Thoracic aorta (tissue), 2 donors: ENCODE data around the gene THBS1. TPM values are rescaled to one million over a fixed set of nuclear protein-coding genes. Genes with fewer than 3 reads are reported as not detected.

Experiments used
- ATAC-seq: fragments of 150-250 bp; one replicate; pipeline ENCODE4 v1.8.0; 2017; ENCODE audit warnings: low read depth; ENCODE audit not compliant: insufficient number of reproducible peaks, low FRiP score
- DNase-seq: peaks from one replicate; pipeline ENCODE4 v3.0.0-alpha.2; 2020; ENCODE audit warnings: low spot score
- H3K27ac ChIP-seq, 2 donors: fragments of 200-600 bp; sonication (generic); 1 replicate in 1 of 2; 2 replicates in 1 of 2; pipeline ENCODE4 v1.5.1; 2016; ENCODE audit warnings: mild to moderate bottlenecking in 2 of 2, moderate library complexity in 2 of 2
- H3K27me3 ChIP-seq: fragments of 200-600 bp; sonication (generic); replicated peaks from 2 replicates; pipeline ENCODE4 v1.6.0; 2016; ENCODE audit warnings: mild to moderate bottlenecking; ENCODE audit not compliant: insufficient read depth
- H3K36me3 ChIP-seq: fragments of 200-600 bp; sonication (generic); one replicate; pipeline ENCODE4 v1.5.1; 2016
- H3K4me1 ChIP-seq, 2 donors: fragments of 200-600 bp; sonication (generic); 1 replicate in 1 of 2; 2 replicates in 1 of 2; pipeline versions ENCODE4 v1.5.1 to v1.6.0; 2016; ENCODE audit warnings: low read depth in 2 of 2, mild to moderate bottlenecking in 1 of 2; ENCODE audit not compliant: control insufficient read depth in 1 of 2
- H3K4me3 ChIP-seq: fragments of 200-600 bp; sonication (generic); 2 replicates; pipeline ENCODE4 v1.5.1; 2016; ENCODE audit warnings: mild to moderate bottlenecking
- H3K9me3 ChIP-seq: fragments of 200-600 bp; sonication (generic); 2 replicates; pipeline ENCODE4 v1.5.1; 2016
- total RNA-seq, 2 donors: library from RNA; depleted of rRNA; stranded (reverse); fragments of >200 nt; gene quantifications; one replicate each; pipeline versions ENCODE4 v1.1.0 to v1.2.3, GENCODE V29; 2016
- TF ChIP-seq, protein P1 (sequence below): fragments of 200-600 bp; sonication (generic); IDR thresholded peaks from one replicate; pipeline ENCODE4 v1.5.1; 2019; ENCODE audit warnings: antibody characterized with exemption

The THBS1 gene
- total RNA-seq, 2 donors from 2014 or later = 868 to 1,389 TPM

DNA sequence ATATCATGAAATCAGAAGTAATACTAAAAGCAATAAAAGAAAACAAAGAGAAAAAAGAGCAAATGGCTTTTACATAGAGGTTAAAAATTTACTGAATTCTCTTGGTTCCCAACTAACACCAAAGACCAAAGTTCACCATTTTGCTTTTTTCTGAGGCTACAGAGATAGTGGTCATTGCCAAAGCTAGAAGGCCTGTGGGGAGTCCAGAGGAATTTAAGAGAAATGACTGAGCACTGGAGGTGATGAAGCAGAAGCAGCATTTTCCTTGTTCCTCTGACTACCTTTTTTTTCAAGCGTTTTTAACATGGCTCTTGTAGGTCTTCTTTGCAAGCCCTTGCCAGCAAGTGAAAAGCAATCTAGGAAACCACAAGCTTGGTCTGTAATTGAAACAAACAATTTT, 58.2 kb downstream of the THBS1 start:
- Histone ChIP-seq H3K36me3 (no peaks in the 10 kb centered on the region), H3K9me3 (no peaks in the 10 kb centered on the region), H3K27me3 (no peaks in the 10 kb centered on the region), H3K4me3 (no peak overlapping the region), H3K4me1 (peaks cover 7 to 13% of the 10 kb centered on the region in 2 donors), H3K27ac (no peak overlapping the region)
- ATAC-seq (no peak), DNase-seq (no peak)
- TF ChIP-seq, protein P1, sequence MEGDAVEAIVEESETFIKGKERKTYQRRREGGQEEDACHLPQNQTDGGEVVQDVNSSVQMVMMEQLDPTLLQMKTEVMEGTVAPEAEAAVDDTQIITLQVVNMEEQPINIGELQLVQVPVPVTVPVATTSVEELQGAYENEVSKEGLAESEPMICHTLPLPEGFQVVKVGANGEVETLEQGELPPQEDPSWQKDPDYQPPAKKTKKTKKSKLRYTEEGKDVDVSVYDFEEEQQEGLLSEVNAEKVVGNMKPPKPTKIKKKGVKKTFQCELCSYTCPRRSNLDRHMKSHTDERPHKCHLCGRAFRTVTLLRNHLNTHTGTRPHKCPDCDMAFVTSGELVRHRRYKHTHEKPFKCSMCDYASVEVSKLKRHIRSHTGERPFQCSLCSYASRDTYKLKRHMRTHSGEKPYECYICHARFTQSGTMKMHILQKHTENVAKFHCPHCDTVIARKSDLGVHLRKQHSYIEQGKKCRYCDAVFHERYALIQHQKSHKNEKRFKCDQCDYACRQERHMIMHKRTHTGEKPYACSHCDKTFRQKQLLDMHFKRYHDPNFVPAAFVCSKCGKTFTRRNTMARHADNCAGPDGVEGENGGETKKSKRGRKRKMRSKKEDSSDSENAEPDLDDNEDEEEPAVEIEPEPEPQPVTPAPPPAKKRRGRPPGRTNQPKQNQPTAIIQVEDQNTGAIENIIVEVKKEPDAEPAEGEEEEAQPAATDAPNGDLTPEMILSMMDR = no peak

DNA sequence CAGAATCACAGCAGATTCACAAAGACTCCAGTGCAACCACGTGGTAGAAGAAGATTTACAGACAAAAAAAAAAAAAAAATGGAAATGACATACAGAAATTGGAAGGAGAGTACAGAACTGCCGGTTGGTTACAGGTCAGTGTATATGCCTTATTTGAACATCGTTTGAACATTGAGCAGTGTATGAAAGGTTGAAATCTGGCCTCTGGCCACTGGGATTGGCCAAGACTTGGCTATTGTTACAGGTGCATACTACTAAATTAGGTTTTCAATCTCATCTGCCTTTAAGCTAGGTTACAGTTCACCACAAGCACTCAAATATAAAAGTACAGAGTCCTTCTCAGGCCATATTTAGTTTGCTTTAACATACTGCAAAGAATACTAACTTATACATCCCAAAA, 59.8 kb downstream of the THBS1 start:
- H3K36me3 ChIP-seq = no peaks in the 10 kb centered on the region
- no peaks in the 10 kb centered on the region for H3K9me3 ChIP-seq
- peaks cover 7 to 13% of the 10 kb centered on the region in 2 donors for H3K4me1 ChIP-seq
- ATAC-seq (no peak), DNase-seq (no peak)
- no peaks in the 10 kb centered on the region for H3K27me3 ChIP-seq
- H3K27ac ChIP-seq = no peak overlapping the region
- TF ChIP-seq, protein P1 = no peak
- H3K4me3 ChIP-seq = no peak overlapping the region

DNA sequence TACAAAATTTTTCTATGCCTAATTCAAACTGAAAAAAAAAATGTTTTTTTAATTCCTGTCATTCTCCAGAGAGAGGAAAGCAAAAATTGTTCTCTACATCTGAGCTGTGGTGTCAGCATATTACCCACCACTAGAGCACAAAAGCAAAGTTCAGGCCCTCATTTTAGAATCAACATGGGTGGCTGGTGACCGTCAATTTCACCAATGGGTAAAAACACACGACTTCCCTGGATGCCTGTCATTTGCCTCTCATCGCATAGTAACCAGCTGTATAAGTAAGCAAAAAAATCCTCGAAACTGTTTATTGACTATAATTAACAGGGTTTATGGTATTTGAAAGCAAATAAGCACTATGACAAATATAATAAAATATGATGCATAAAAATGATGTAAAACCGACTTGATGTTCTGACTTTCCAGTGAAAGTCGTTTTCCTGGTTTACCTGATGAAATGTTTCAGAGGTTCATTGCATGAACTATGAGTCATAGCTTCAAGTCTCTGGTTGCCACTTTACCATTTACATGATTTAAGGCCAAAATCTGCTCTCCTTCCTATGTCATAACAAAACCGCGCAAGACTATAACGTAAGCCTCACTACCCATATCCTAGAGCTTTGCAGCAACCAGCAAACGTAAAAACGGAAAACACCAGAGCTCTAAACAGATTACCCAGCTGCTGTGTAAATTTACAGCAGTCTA, 60.5 kb downstream of the THBS1 start:
- Histone ChIP-seq H3K9me3 (no peaks in the 10 kb centered on the region), H3K27ac (no peak overlapping the region), H3K27me3 (no peaks in the 10 kb centered on the region), H3K36me3 (no peaks in the 10 kb centered on the region), H3K4me3 (no peak overlapping the region), H3K4me1 (peaks cover 7 to 13% of the 10 kb centered on the region in 2 donors)
- ATAC-seq = no peak
- TF ChIP-seq, protein P1 = no peak
- no peak for DNase-seq

DNA sequence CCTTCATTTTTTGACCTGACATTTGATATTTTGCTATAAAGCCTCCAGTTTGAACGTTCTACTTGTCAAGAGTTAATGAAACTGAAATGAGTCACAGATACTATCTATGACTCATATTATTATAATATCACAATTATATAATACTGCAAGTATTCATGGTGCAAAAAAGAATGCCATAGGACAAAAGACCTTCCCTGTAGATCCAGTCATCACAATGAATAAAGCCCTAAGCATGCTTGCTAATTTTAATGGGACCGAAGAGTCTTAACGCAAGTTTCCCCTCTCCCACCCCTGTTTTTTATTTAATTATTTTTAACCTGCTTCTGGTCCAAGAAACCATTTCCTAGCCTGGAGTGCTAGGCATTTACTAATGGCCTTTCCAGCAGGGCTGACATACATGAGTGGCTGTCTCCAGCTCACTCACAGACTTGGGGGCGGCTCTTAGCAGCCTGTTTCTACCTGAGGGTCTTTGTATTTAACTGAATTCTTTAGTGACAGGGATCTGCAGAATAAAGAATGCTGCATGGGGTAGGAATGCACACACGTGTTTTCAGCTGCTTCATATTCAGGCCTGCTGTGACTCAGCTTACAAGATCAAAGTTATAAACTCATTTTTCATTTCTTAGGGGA, 61.2 kb downstream of the THBS1 start:
- H3K4me3 ChIP-seq = no peak overlapping the region
- no peaks in the 10 kb centered on the region for H3K9me3 ChIP-seq
- no peaks in the 10 kb centered on the region for H3K36me3 ChIP-seq
- H3K27me3 ChIP-seq = no peaks in the 10 kb centered on the region
- H3K27ac ChIP-seq = no peak overlapping the region
- DNase-seq (no peak), ATAC-seq (no peak)
- peaks cover 7 to 13% of the 10 kb centered on the region in 2 donors for H3K4me1 ChIP-seq
- TF ChIP-seq, protein P1 = no peak

DNA sequence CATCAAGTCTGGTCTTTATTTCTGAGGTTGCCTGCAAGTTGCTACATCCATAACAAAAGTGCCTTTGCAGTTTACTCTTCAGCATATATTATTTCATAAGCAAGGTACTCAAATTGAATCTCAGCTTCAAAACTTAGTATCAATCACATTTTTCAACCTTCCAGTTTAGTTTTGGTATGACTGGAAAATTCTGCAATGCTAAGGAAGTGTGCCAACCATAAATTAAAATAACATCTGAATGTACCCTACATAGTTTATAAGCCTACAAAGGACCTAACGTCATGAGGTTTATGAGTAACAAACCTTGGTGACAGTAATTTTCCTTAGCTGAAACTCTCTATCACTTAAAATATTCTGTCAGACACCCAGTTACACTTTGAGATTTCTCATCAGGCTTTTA, 62.8 kb downstream of the THBS1 start:
- no peak overlapping the region for H3K27ac ChIP-seq
- no peak overlapping the region for H3K4me3 ChIP-seq
- DNase-seq (no peak), ATAC-seq (no peak)
- peaks cover 7 to 13% of the 10 kb centered on the region in 2 donors for H3K4me1 ChIP-seq
- H3K9me3 ChIP-seq = no peaks in the 10 kb centered on the region
- no peaks in the 10 kb centered on the region for H3K36me3 ChIP-seq
- TF ChIP-seq, protein P1 = no peak
- H3K27me3 ChIP-seq = no peaks in the 10 kb centered on the region
